ENCODE results near the gene MYO5B.

MYO5B gene

DNA sequence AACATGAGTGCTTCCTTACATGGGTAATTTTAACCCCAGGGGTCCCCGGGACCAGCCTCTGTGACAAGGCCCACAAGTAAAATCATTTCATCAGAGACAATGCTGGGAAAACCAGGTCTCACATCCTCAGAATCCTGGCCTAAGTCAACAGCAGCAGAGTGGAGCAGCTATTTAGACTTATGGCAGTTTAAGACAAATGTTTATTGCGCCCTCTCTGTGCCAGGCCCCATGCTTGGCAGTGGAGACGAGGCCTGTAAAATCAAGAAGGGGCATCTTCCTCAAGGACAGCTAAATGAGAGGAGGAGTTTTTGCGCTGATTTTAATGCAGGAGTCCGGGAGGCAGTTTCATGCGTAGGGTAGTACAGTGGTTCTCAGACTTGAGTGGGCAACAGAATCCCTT, 325.6 kb downstream of the MYO5B start:
- DNase-seq, result no peak

DNA sequence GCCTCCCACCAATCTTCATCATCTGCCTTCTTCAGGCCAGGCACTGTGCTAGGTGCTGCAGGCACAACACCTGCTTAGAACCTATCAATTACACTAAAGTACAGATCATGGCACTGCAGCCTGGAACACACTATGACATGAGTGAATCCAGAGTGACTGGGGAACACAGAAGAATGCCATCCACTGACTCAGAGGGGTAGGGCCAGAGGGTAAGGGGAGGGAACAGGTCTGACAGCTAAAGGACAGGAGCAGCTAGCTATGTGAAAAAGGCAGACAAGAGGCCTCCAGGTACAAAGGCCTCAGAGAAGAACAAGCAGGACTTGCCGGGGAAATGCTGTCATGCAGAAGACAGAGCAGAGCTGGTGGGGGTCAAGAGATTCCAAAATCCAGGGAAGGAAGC, 328.3 kb downstream of the MYO5B start:
- DNase-seq, result no peak

DNA sequence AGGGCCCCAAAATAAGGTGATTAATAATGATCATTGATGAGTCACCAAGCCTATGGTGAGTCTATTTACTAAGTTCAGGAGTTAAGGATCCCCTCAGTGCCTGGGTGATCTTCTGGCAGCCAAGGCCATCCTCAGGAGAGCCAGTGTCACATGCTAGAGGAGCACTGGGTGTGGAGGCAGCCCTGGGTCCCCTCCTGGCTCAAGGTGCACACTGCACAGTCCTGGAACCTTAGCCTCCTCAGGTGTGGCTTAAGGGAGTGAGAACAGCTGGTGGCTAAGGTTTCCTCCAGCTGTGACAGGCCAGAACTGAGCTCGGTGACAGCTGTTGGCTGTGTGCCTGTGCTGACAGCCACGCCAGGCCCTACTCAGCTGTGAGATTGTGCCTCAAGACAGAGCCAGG, 329.5 kb downstream of the MYO5B start:
- no peak for DNase-seq

DNA sequence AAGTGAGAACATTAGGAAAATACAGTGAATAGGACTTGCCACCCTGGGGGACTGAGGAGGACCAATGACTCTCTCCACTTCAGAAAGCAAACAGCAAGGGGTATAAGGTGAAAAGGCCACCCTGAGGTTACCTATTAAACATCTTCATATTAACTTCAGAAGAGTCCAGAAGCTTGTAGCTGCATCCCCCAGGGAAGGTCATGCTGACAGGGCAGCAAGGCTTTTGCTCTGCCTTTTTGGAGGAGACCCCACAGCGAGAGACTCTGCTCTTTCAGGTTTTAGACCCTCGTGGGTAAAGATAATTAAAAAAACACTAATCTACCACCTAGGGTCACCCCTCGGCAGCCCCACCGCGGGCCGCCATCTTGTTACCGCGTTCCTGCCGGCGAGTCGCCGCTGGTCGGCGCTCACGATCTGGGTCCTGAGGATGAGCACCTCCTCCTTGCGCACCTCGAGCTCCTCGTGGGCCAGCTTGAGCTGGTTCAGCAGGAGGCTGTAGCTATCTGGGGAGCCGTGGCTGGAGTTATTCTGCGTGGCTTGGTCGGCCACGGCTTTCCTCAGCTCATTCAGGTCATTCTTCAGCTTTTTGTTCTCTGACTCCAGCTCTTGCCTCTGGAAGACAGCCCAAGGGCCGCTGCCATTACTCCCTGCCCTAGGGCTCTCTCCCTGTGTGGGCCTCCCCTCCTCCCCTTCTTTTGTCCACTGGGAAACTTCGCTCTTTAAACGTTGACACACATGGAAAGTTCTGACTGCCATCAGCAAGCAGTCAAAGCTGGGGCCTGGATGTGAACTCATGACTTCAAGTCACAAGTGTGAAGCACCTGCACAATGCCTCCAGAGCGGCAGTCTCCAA, 331.0 kb downstream of the MYO5B start:
- no peak for DNase-seq

- no peak for DNase-seq
These were observed 332.1 kb downstream of the MYO5B start for GRCh38 chr18:49862656-49863385.

- no peak for DNase-seq
These were observed 333.3 kb downstream of the MYO5B start for GRCh38 chr18:49861659-49862058.

GRCh38 chr18:49859725-49860124, 335.2 kb downstream of the MYO5B start:
- no peak for DNase-seq

GRCh38 chr18:49859021-49859359, 336.0 kb downstream of the MYO5B start:
- DNase-seq, result no peak

DNA sequence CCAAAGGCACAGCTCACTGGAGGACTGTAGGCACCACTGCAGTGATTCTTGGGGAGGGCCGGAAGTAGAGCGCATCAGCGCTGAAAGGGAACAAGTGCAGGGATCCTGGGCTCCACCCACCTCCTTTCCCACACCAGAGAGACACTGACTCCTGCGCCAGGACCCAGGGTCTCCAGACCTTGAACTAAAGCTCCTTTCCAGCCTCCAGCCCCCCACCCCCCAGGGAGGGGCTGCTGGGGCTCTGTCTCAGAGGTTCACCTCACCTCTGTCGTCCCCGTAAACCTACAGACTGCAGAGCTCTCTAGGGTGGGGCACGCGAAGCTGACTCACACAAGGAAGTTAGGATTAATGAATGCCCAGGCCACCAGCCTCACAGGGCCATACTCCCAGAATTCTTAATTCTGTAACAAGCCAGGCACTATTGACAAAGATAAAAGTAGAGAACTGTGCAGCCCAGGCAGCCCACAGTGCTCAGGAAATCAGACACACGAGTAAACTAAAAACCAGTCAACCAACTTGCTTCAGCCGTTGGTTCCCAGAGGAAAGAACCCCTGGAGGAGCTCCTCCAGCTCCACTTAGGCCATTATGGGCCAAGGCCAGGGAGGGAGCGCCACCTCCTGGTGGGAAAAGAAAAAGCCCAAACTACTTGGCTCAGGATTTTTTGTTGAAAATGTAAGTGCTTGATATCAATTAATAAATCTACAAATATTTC, 336.5 kb downstream of the MYO5B start:
- DNase-seq, result no peak

- no peak for DNase-seq
These were observed 337.2 kb downstream of the MYO5B start for GRCh38 chr18:49857708-49858107.

DNA sequence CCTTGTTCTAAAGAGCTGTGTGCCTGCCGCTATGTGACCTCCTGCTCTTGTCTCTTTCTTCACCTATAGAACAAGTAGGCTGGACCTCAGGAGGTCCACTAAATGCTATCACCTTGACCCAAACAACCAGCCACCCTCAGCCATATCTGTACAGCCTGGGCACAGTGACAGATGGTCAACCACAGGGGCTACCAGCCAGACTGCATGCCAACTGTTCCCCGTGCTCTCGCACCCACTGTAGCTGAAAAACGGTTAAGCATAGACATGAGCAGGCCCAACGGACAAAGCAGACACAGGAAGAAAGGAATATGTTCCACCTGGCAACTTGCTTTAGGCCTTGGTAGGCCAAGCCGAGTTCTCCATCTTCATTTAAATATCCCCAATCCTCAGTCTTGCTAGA, 338.5 kb downstream of the MYO5B start:
- no peak for DNase-seq

GRCh38 chr18:49855711-49856415, 339.1 kb downstream of the MYO5B start:
- DNase-seq, result no peak

GRCh38 chr18:49854681-49855080, 340.3 kb downstream of the MYO5B start:
- no peak for DNase-seq

DNA sequence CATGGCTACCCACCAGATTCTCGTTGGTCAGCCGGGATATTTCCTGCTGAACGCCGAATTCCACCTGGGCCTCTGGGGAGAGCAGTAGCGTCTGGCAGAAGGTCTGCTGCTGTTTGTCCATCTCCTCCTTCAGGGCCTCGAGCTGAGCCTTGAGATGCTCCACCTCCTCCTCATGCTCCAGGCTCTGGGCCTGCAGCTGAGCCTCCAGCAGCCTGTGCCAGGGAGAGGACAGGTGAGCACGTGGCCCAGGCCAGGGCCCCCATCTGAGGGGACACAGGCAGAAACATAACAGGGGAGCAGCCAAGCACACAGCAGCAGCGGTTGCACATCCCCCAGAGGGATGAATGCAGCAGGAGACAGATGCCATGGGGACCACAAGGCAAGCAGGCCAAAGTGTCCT, 341.5 kb downstream of the MYO5B start:
- DNase-seq, result no peak

GRCh38 chr18:49853011-49853410, 341.9 kb downstream of the MYO5B start:
- DNase-seq, result no peak

DNA sequence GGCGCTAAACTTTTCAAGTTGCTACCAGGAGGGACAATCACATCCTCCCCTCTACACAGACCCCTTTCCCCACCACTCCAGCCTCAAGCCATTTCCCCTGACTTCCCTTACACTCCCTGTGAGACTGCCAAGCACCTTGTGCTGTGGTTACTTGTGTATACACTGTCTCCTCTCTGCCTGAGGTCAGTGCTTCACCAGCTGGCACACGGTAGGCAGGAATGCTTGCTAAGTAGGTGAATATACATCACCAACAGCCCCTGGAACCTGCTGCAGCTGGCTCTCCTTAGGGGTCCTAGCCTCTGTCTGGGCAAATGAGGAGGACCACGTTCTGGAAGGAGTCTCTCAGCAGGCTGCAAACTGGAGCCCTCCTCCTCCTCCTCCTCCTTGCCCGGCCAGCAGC, 343.3 kb downstream of the MYO5B start:
- DNase-seq, result no peak

- DNase-seq, result no peak
These were observed 344.3 kb downstream of the MYO5B start for GRCh38 chr18:49850636-49851035.

- DNase-seq, result no peak
These were observed 345.4 kb downstream of the MYO5B start for GRCh38 chr18:49849331-49850217.

- DNase-seq, result no peak
These were observed 346.8 kb downstream of the MYO5B start for GRCh38 chr18:49848115-49848514.

GRCh38 chr18:49847524-49847923, 347.4 kb downstream of the MYO5B start:
- DNase-seq, result no peak

DNA sequence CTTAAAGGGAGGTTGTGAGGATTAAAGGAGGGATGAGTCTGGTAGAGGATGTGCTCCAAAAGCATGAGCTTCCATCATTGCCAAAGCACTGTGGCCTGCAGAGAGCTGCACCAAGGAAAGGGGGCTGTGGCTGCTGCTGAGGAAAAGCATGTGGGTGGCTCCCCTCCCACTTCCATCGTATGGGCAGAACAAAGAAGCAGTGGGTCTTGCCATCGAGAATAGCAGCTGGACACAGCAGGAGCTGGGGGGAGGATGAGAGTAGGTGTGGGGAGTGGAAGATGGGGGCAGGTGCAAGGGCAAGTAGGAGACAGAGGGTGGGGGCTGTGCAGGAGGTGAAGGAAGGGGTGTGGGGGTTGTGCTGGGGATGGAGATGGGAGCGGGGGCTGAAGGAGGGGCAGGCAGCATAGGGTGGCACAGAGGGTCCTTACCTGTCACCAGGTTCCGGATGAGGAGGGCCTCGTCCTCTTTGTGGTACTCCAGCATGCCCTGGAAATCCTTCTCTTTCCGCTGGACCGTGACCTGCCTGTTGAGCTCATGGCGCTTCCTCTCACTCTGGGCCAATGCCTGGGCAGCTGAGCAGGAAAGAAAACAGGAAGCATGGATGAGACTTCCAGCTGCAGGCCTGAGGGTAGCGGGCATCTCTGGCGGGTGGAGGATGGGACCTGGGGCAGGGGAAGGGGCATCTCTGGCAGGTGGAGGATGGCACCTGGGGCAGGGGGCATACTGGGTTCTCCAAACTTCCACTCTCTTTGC, 348.1 kb downstream of the MYO5B start:
- DNase-seq, result no peak

GRCh38 chr18:49846361-49846662, 348.6 kb downstream of the MYO5B start:
- DNase-seq, result no peak
